DND-41 (cell line): ENCODE results near the gene DENND10.

ENCODE experiments used
- EZH2 ChIP-seq: IDR thresholded peaks from 3 replicates; pipeline ENCODE4 v1.6.1; 2012; ENCODE audit warnings: borderline replicate concordance, low read depth, mild to moderate bottlenecking, moderate library complexity, low read length, inconsistent platforms; ENCODE audit not compliant: severe bottlenecking
- TF ChIP-seq, protein P1 (sequence below): IDR thresholded peaks from 2 replicates; pipeline ENCODE4 v1.5.1; 2012; ENCODE audit warnings: borderline replicate concordance, low read length, moderate library complexity, mild to moderate bottlenecking; ENCODE audit not compliant: poor library complexity, severe bottlenecking; ENCODE audit errors: extremely low read depth

GRCh38 chr10:119149157-119149556 lies 45.2 kb downstream of the DENND10 start:
- TF ChIP-seq, protein P1, sequence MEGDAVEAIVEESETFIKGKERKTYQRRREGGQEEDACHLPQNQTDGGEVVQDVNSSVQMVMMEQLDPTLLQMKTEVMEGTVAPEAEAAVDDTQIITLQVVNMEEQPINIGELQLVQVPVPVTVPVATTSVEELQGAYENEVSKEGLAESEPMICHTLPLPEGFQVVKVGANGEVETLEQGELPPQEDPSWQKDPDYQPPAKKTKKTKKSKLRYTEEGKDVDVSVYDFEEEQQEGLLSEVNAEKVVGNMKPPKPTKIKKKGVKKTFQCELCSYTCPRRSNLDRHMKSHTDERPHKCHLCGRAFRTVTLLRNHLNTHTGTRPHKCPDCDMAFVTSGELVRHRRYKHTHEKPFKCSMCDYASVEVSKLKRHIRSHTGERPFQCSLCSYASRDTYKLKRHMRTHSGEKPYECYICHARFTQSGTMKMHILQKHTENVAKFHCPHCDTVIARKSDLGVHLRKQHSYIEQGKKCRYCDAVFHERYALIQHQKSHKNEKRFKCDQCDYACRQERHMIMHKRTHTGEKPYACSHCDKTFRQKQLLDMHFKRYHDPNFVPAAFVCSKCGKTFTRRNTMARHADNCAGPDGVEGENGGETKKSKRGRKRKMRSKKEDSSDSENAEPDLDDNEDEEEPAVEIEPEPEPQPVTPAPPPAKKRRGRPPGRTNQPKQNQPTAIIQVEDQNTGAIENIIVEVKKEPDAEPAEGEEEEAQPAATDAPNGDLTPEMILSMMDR: no peak
- TF ChIP-seq EZH2: no peak
